Vagina (tissue), 2 donors: Measurements from ENCODE around the gene EVX1. TPM values are rescaled to one million over a fixed set of nuclear protein-coding genes. Genes with fewer than 3 reads are reported as not detected.

Source experiments
- DNase-seq, 2 donors: peaks; one replicate each; pipeline ENCODE4 v3.0.0-alpha.2; 2017; ENCODE audit errors: extremely low spot score in 2 of 2
- H3K27ac ChIP-seq: fragments of 200-600 bp; sonication (generic); one replicate; pipeline ENCODE4 v1.5.1; 2019
- H3K27me3 ChIP-seq: fragments of 200-600 bp; sonication (generic); one replicate; pipeline ENCODE4 v1.5.1; 2019
- H3K36me3 ChIP-seq, 2 donors: fragments of 200-600 bp; sonication (generic); one replicate each; pipeline ENCODE4 v1.5.1; 2017 to 2019
- H3K4me1 ChIP-seq: fragments of 200-600 bp; sonication (generic); one replicate; pipeline ENCODE4 v1.5.1; 2019
- H3K4me3 ChIP-seq, 2 donors: fragments of 200-600 bp; sonication (generic); 1 replicate in 1 of 2; 2 replicates in 1 of 2; pipeline ENCODE4 v1.5.1; 2016 to 2019
- H3K9me3 ChIP-seq: fragments of 200-600 bp; sonication (generic); one replicate; pipeline ENCODE4 v1.5.1; 2019
- POLR2A ChIP-seq, 2 donors: fragments of 450-650 bp; IDR thresholded peaks; one replicate each; pipeline ENCODE4 v1.6.1; 2017; ENCODE audit warnings: antibody characterized with exemption in 2 of 2, mild to moderate bottlenecking in 2 of 2, moderate library complexity in 2 of 2
- POLR2AphosphoS5 ChIP-seq, 2 donors: sonication (generic); formaldehyde crosslinking; IDR thresholded peaks; one replicate each; pipeline ENCODE4 v1.9.0; 2017; ENCODE audit warnings: antibody characterized with exemption in 2 of 2, mild to moderate bottlenecking in 2 of 2, low read depth in 1 of 2; ENCODE audit not compliant: insufficient read depth in 1 of 2
- intact Hi-C: fragments of 100-400 bp; cut with DNase I; formaldehyde crosslinking; loops from one replicate; pipeline ENCODE4 v1.15.1; 2023
- total RNA-seq: library from RNA; depleted of rRNA; stranded (reverse); fragments of >200 nt; gene quantifications from one replicate; pipeline ENCODE4 v1.2.3, GENCODE V29; 2016
- TF ChIP-seq, protein P1 (sequence below), 3 experiments: fragments of 450-650 bp in 2 of 3; fragments of 200-600 bp in 1 of 3; sonication (generic) in 1 of 3; IDR thresholded peaks; one replicate each; pipeline ENCODE4 v1.5.1; 2017 to 2019; ENCODE audit warnings: antibody characterized with exemption in 3 of 3, mild to moderate bottlenecking in 2 of 3, moderate library complexity in 2 of 3

EVX1 gene
- total RNA-seq, 1 donor from 2014 or later = 2.5 TPM

DNA sequence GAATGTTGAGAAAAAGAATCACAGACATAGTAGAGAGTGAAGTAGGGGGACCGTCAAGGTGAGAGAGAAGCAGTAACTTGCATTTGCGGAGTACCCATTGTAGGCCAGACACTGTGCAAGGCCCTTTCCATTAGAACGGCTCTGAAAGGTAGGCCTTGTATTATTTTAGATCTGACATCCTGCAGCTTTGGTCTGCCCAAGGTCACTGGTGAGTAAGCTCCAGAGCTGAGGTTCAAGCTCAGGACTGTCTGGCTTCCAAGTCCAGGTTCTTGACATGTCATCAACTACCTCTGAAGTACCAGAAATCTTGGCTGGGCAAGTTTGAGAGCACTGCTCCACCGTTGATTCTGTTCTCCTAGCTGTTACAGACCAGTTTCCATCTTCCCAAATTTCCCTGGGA lies 13.2 kb upstream of the EVX1 start:
- H3K4me3 ChIP-seq = no peak overlapping the region
- peaks cover 8% of the 10 kb centered on the region for H3K4me1 ChIP-seq
- H3K36me3 ChIP-seq = no peaks in the 10 kb centered on the region
- no peak for DNase-seq
- TF ChIP-seq POLR2A (IDR thresholded peaks at IDR 0.05) (no peak), POLR2AphosphoS5 (IDR thresholded peaks at IDR 0.05; ENCODE audit: insufficient read depth in 1 of 2, low read depth in 1 of 2) (no peak)
- TF ChIP-seq, protein P1, sequence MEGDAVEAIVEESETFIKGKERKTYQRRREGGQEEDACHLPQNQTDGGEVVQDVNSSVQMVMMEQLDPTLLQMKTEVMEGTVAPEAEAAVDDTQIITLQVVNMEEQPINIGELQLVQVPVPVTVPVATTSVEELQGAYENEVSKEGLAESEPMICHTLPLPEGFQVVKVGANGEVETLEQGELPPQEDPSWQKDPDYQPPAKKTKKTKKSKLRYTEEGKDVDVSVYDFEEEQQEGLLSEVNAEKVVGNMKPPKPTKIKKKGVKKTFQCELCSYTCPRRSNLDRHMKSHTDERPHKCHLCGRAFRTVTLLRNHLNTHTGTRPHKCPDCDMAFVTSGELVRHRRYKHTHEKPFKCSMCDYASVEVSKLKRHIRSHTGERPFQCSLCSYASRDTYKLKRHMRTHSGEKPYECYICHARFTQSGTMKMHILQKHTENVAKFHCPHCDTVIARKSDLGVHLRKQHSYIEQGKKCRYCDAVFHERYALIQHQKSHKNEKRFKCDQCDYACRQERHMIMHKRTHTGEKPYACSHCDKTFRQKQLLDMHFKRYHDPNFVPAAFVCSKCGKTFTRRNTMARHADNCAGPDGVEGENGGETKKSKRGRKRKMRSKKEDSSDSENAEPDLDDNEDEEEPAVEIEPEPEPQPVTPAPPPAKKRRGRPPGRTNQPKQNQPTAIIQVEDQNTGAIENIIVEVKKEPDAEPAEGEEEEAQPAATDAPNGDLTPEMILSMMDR (IDR thresholded peaks at IDR 0.05) = no peak
- H3K27me3 ChIP-seq = no peaks in the 10 kb centered on the region
- intact Hi-C loops = no loop called here
- no peak overlapping the region for H3K27ac ChIP-seq
- no peaks in the 10 kb centered on the region for H3K9me3 ChIP-seq

DNA sequence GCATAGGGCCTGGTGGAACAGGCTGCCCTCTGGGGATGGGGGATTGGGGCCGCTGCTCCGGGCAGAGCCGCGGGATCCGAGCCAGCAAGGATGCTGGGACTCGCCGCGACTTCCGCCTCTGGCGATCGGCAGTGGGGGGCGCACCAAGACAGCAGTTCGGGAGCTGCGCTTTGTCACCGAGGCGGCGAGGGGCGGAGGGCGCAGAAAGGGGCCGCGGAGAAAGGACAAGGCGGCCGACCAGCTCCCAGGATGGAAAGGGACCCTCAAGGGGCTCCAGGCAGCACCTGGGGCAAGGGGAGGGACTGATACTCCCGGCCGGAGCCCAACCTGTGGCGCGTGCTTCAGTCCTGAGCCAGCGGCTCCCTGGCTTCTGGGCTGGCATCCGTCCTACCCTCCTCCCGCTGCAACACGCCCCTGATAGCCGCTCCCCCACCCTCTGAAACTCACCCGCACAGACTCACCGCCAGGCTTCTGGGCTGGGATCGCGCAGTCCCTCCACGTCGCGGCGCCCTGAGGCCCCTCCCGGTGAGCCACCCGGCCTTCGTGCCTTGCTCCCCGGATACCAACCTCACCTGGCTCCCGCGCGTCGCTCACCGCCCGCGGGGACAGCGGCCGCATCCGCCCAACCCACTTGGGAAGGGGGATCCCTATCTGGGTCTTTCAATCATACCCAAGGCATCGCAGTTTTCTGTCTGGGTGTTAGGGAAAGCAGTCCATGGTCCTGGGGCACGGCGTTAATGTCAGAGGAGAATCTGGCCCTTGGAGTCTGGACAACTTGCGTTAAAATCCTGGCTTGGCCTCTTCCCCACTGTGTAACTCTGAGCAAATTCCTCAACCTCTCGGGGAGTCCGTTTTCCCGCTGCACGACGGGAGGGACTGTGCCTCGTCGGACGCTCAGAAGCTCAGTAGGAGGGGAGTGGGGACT lies 7.0 kb upstream of the EVX1 start:
- intact Hi-C loops = loop anchor here (10.0 kb wide), 1 partner anchor 339 kb away; no protein-coding TSS in a partner anchor
- H3K9me3 ChIP-seq = no peaks in the 10 kb centered on the region
- H3K27ac ChIP-seq = peak overlapping the region; percentile 37
- TF ChIP-seq POLR2AphosphoS5 (IDR thresholded peaks at IDR 0.05; ENCODE audit: insufficient read depth in 1 of 2, low read depth in 1 of 2) (peak in 1 of 2 donors; percentile 74), POLR2A (IDR thresholded peaks at IDR 0.05) (no peak)
- TF ChIP-seq, protein P1 (IDR thresholded peaks at IDR 0.05) = peak; percentile 14 to 60 (median 45)
- peak overlapping the region; percentile 49 to 61 for H3K4me3 ChIP-seq
- H3K36me3 ChIP-seq = no peaks in the 10 kb centered on the region
- H3K27me3 ChIP-seq = no peaks in the 10 kb centered on the region
- H3K4me1 ChIP-seq = peaks cover 19% of the 10 kb centered on the region
- DNase-seq = no peak

DNA sequence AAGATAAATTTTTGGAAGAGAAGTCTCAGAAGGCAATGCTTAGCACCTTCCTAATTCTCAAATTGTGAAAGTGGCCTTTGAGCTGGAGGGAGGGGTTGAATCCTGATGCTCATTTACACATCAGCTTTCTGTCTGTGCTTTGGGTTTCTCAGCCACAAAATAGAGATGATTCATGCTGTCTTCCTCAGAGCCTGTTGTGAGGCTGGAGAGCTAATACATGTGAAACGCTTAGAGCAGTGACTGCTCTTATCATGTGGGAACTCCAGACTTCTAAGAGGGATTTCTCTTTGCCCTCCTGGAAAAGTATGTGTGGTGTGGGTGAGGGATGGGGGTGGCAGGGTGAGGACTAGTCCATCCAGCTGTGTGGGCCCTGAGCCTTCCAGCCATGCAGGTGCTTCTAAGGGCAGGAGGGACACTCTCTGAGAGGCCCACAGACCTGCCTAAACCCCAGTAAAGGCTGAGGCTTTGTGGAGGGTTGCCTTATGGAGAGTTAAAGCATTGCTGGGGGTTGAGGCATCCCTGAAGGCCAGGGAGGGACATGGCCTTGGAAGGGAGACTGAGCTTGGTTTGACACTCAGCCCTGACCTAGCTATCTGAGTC lies 4.8 kb upstream of the EVX1 start:
- Histone ChIP-seq H3K36me3 (no peaks in the 10 kb centered on the region), H3K9me3 (no peaks in the 10 kb centered on the region), H3K27me3 (no peaks in the 10 kb centered on the region), H3K4me1 (peaks cover 30% of the 10 kb centered on the region), H3K4me3 (no peak overlapping the region), H3K27ac (peak overlapping the region; percentile 36)
- no peak for DNase-seq
- TF ChIP-seq POLR2AphosphoS5 (IDR thresholded peaks at IDR 0.05; ENCODE audit: insufficient read depth in 1 of 2, low read depth in 1 of 2) (peak; percentile 19 to 42), POLR2A (IDR thresholded peaks at IDR 0.05) (peak in 1 of 2 donors; percentile 26)
- TF ChIP-seq, protein P1 (IDR thresholded peaks at IDR 0.05) = no peak
- intact Hi-C loops = loop anchor here (10.0 kb wide), 1 partner anchor 337 kb away; no protein-coding TSS in a partner anchor

DNA sequence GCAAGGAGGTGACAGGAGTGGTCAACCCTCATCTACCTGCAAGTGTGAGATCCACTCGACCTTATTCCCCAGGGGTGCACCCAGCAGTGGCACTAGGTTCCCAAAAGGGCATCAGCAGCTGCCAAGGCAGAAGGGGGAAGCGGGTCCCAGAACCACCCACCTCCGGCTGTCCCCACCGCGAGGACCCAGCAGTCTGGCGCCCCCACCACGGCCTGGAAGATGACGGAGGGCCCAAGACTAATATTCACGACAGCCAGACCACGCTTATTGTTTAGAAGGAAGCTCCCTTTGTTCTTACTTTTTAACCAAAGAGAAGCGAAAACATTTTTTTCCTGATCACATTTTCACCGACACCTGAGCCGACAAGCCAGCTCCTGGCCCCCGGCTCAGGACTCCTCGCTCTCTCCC lies 3.6 kb upstream of the EVX1 start:
- H3K36me3 ChIP-seq = no peaks in the 10 kb centered on the region
- H3K27me3 ChIP-seq = no peaks in the 10 kb centered on the region
- no peak for TF ChIP-seq POLR2A (IDR thresholded peaks at IDR 0.05)
- H3K27ac ChIP-seq = peak overlapping the region; percentile 67
- intact Hi-C loops = loop anchor here (10.0 kb wide), 1 partner anchor 336 kb away; no protein-coding TSS in a partner anchor
- DNase-seq = no peak
- H3K4me3 ChIP-seq = peak overlapping the region; percentile 40
- H3K9me3 ChIP-seq = no peaks in the 10 kb centered on the region
- peaks cover 41% of the 10 kb centered on the region for H3K4me1 ChIP-seq

DNA sequence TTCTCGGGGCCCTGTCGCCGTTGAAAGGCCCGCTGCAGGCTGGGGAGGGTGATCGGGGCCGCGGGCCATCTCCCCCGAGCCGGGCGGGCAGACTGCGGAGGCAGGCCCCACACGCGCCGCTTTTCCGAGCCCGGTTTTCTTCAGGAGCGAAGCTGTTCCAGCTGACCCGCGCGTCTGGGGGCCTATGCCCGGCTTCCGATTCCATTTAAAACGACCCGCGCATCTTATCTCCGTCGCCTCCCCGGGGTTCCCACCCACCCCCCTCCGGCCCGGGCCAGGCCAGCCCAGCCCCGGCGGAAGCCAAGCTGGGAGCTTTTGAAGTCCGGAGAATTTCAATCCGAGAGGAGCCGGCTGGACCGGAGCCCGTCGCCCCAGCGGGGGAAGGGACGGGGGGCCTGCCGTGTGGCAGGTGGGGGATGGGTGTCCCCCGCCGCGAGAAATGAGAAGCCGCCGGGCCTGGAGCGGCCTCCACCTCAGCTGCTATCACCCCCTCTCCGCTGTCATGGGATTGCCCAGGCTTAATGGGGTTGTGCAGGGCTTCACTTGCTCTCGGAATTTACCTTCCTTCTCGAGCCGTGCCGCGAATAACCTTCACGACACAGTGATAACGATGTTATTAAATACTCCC lies 3.1 kb upstream of the EVX1 start:
- Histone ChIP-seq H3K27ac (peak overlapping the region; percentile 67), H3K36me3 (no peaks in the 10 kb centered on the region), H3K27me3 (no peaks in the 10 kb centered on the region), H3K9me3 (no peaks in the 10 kb centered on the region), H3K4me1 (peaks cover 45% of the 10 kb centered on the region), H3K4me3 (peak overlapping the region; percentile 40)
- TF ChIP-seq POLR2AphosphoS5 (IDR thresholded peaks at IDR 0.05; ENCODE audit: insufficient read depth in 1 of 2, low read depth in 1 of 2) (no peak), POLR2A (IDR thresholded peaks at IDR 0.05) (no peak)
- TF ChIP-seq, protein P1 (IDR thresholded peaks at IDR 0.05) = no peak
- DNase-seq = no peak
- intact Hi-C loops = loop anchor here (10.0 kb wide), 1 partner anchor 335 kb away; no protein-coding TSS in a partner anchor
